Uterus (tissue), 4 donors: ENCODE data around the gene NOXA1. TPM values are rescaled to one million over a fixed set of nuclear protein-coding genes. Genes with fewer than 3 reads are reported as not detected.

Experiments
- DNase-seq, 2 donors: peaks; one replicate each; pipeline ENCODE4 v3.0.0-alpha.2; 2019 to 2020
- H3K27ac ChIP-seq, 2 donors: fragments of 200-600 bp; sonication (generic); 1 replicate in 1 of 2; 2 replicates in 1 of 2; pipeline ENCODE4 v1.5.1; 2016 to 2018
- H3K27me3 ChIP-seq, 2 donors: fragments of 200-600 bp; sonication (generic); one replicate each; pipeline ENCODE4 v1.5.1; 2018 to 2019; ENCODE audit warnings: control low read depth in 1 of 2
- H3K36me3 ChIP-seq, 2 donors: fragments of 200-600 bp; sonication (generic); one replicate each; pipeline ENCODE4 v1.5.1; 2019; ENCODE audit warnings: control low read depth in 1 of 2
- H3K4me1 ChIP-seq, 2 donors: fragments of 200-600 bp; sonication (generic); one replicate each; pipeline ENCODE4 v1.5.1; 2018 to 2019; ENCODE audit warnings: control low read depth in 1 of 2
- H3K4me3 ChIP-seq, 2 donors: fragments of 200-600 bp; sonication (generic); 1 replicate in 1 of 2; 2 replicates in 1 of 2; pipeline ENCODE4 v1.5.1; 2018 to 2019; ENCODE audit warnings: mild to moderate bottlenecking in 1 of 2
- H3K9me3 ChIP-seq, 2 donors: fragments of 200-600 bp; sonication (generic); one replicate each; pipeline ENCODE4 v1.5.1; 2019; ENCODE audit warnings: control low read depth in 1 of 2
- POLR2A ChIP-seq, 2 donors: fragments of 450-650 bp; IDR thresholded peaks; one replicate each; pipeline ENCODE4 v1.6.1; 2016; ENCODE audit warnings: antibody characterized with exemption in 2 of 2, mild to moderate bottlenecking in 1 of 2, moderate library complexity in 1 of 2
- intact Hi-C: fragments of 100-400 bp; cut with DNase I; formaldehyde crosslinking; loops from one replicate; pipeline ENCODE4 v1.15.1; 2023; ENCODE audit warnings: low total_unique reads
- total RNA-seq, 4 donors: library from RNA; depleted of rRNA in 3 of 4; stranded (reverse); fragments of >200 nt in 3 of 4; gene quantifications; one replicate each; pipeline versions ENCODE4 v1.1.0 to v1.2.4, GENCODE V29; 2014 to 2023
- TF ChIP-seq, protein P1 (sequence below), 4 experiments: fragments of 200-600 bp in 2 of 4; fragments of 450-650 bp in 2 of 4; sonication (generic) in 2 of 4; IDR thresholded peaks; one replicate each; pipeline ENCODE4 v1.5.1; 2016 to 2019; ENCODE audit warnings: antibody characterized with exemption in 4 of 4, mild to moderate bottlenecking in 2 of 4, moderate library complexity in 1 of 4
- donor health status: DM: yes; HTN: yes; CAD: no.

NOXA1 gene
- 10 to 100 TPM in 1 of 4 donors, 1 to 10 TPM in 2, under 1 TPM in 1; 0.29 to 13.3 (median 3.4) TPM for total RNA-seq

DNA sequence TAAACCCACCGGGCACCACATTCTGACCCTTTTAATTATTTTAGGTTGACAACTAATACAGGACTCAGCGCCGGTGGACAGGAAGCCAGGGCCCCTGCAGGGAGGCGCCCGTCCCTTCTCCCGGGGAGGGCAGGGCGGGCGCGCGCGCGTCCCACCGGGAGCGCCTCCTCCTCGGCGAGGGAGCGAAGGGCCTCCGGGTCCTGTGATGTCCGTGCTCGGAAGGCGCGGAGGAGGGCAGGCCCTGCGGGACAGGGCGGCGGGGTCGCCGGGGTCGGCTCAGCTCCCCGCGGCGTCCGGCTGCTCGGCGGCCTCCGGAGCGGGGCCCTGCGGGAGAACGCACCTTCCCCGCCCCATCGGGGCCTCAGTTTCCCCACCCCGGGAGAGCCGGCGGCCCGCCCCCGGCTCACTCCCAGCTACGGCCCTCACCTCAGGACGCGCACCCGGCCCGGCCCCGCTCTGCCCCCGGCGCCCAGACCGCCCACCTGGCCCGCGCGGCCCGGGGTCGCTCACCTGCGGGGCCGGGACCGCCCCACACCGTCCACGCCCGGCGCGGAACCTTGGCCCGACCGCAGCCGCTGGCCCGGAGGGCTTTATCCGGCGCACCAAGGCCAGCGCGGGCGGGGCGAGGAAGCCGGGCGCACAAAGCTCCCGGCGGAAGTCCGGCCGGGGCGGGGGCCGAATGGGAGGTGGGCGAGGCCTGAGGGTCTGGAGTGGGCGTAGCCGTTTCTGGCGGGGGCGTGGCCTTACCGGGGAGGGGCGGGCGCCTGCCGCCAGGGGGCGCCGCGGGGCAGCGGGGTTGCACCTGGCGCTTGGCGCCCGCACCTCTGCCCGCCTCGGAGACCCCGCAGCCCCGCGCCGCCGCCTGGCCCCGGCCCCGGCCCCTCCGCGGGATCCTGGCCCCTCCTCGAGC, at the start of gene NOXA1, which contains the start of gene EXD3:
NOXA1 (plus strand) TSS at position 790 of the 910 bp plus-strand sequence. CDS start 137 bp downstream, outside the sequence.
EXD3 (minus strand) TSS at position 559 of the 910 bp plus-strand sequence. CDS start 27,805 bp downstream, outside the sequence.
- Histone ChIP-seq H3K4me1 (peaks cover 0 to 9% of the 10 kb centered on the region in 2 donors), H3K27ac (peak within 1 kb of the TSS; percentile 75 to 90), H3K9me3 (no peaks in the 10 kb centered on the region), H3K4me3 (peak within 1 kb of the TSS; percentile 57 to 98), H3K36me3 (no peaks in the 10 kb centered on the region), H3K27me3 (no peaks in the 10 kb centered on the region)
- DNase-seq = peak; percentile 91
- TF ChIP-seq, protein P1, sequence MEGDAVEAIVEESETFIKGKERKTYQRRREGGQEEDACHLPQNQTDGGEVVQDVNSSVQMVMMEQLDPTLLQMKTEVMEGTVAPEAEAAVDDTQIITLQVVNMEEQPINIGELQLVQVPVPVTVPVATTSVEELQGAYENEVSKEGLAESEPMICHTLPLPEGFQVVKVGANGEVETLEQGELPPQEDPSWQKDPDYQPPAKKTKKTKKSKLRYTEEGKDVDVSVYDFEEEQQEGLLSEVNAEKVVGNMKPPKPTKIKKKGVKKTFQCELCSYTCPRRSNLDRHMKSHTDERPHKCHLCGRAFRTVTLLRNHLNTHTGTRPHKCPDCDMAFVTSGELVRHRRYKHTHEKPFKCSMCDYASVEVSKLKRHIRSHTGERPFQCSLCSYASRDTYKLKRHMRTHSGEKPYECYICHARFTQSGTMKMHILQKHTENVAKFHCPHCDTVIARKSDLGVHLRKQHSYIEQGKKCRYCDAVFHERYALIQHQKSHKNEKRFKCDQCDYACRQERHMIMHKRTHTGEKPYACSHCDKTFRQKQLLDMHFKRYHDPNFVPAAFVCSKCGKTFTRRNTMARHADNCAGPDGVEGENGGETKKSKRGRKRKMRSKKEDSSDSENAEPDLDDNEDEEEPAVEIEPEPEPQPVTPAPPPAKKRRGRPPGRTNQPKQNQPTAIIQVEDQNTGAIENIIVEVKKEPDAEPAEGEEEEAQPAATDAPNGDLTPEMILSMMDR (IDR thresholded peaks at IDR 0.05) = peak; percentile 27 to 88 (median 82)
- peak; percentile 33 to 57 for TF ChIP-seq POLR2A (IDR thresholded peaks at IDR 0.05)
- intact Hi-C loops = no loop called here

GRCh38 chr9:137373611-137373980, 49.6 kb upstream of the NOXA1 start:
- Histone ChIP-seq H3K4me3 (no peak overlapping the region), H3K36me3 (no peaks in the 10 kb centered on the region), H3K27me3 (no peaks in the 10 kb centered on the region), H3K9me3 (no peaks in the 10 kb centered on the region), H3K4me1 (no peaks in the 10 kb centered on the region), H3K27ac (no peak overlapping the region)
- TF ChIP-seq POLR2A (IDR thresholded peaks at IDR 0.05) = no peak
- TF ChIP-seq, protein P1 (IDR thresholded peaks at IDR 0.05) = no peak
- intact Hi-C loops = no loop called here
- no peak for DNase-seq

GRCh38 chr9:137374131-137374845, 48.9 kb upstream of the NOXA1 start:
- intact Hi-C loops = no loop called here
- no peaks in the 10 kb centered on the region for H3K4me1 ChIP-seq

DNA sequence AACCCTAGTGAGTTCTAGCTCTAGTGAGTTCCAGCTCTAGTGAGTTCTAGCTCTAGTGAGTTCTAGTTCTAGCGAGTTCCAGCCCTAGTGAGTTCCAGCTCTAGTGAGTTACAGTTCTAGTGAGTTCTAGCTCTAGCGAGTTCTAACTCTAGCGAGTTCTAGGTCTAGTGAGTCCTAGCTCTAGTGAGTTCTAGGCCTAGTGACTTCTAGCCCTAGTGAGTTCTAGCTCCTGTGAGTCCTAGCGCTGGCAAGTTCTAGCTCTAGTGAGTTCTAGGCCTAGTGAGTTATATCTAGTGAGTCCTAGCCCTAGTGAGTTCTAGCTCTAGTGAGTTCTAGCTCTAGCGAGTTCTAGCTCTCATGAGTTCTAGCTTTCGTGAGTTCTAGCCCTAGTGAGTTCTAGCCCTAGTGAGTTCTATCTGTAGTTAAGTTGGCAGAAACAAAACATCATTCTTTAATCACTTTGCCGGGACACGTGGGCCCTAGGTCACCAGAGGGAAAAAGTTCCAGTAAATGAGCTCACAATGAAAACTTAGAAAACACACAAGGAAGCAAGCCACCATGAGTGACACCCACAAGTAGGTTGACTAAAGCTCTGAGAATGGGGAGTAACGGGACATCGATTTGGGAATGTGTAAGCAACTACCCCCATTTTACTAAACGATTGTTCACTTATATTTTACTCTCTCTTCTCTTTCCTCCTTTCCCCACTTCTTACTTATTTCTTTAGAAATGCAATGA, 47.7 kb upstream of the NOXA1 start:
- H3K9me3 ChIP-seq = no peaks in the 10 kb centered on the region
- no peak overlapping the region for H3K27ac ChIP-seq
- DNase-seq = no peak
- no peak overlapping the region for H3K4me3 ChIP-seq
- TF ChIP-seq, protein P1 (IDR thresholded peaks at IDR 0.05) = no peak
- no peak for TF ChIP-seq POLR2A (IDR thresholded peaks at IDR 0.05)
- no peaks in the 10 kb centered on the region for H3K4me1 ChIP-seq
- H3K27me3 ChIP-seq = no peaks in the 10 kb centered on the region
- intact Hi-C loops = no loop called here
- H3K36me3 ChIP-seq = no peaks in the 10 kb centered on the region

More at GRCh38 chr9:137374131-137374845, 48.9 kb upstream of the NOXA1 start:
- TF ChIP-seq POLR2A (IDR thresholded peaks at IDR 0.05) = no peak
- TF ChIP-seq, protein P1 (IDR thresholded peaks at IDR 0.05) = no peak
- DNase-seq = no peak
- no peak overlapping the region for H3K27ac ChIP-seq
- H3K9me3 ChIP-seq = no peaks in the 10 kb centered on the region
- H3K36me3 ChIP-seq = no peaks in the 10 kb centered on the region
- H3K4me3 ChIP-seq = no peak overlapping the region
- H3K27me3 ChIP-seq = no peaks in the 10 kb centered on the region
